ENCODE results near the gene SRSF3. TPM values are rescaled to one million over a fixed set of nuclear protein-coding genes. Genes with fewer than 3 reads are reported as not detected.

Gene SRSF3
- total RNA-seq, 2 donors from 2014 or later: 88.5 to 120 TPM

Other genes starting within 250 kb of the SRSF3 start
- 1 to 10 TPM; 2.6 to 5.4 TPM for gene ETV7, start 206.7 kb upstream of the SRSF3 start, total RNA-seq
- not detected for gene PXT1, start 151.5 kb upstream of the SRSF3 start, total RNA-seq
- 10 to 100 TPM; 63.5 to 72.0 TPM for gene KCTD20, start 151.4 kb upstream of the SRSF3 start, total RNA-seq
- 10 to 100 TPM; 23.1 to 23.2 TPM for gene STK38, start 46.9 kb upstream of the SRSF3 start, total RNA-seq
- 100 to 1,000 TPM; 311 to 457 TPM for gene CDKN1A, start 84.4 kb downstream of the SRSF3 start, total RNA-seq
- gene RAB44, start 103.5 kb downstream of the SRSF3 start, total RNA-seq: under 1 TPM in 1 of 2 donors, not detected in 1; 0.27 TPM
- 1 to 10 TPM in 1 of 2 donors, under 1 TPM in 1; 0.85 to 1.6 TPM for gene CPNE5, start 245.1 kb downstream of the SRSF3 start, total RNA-seq